Fibroblast of pulmonary artery (primary cell): ENCODE data around the gene MPV17.

Experiments
- DNase-seq: peaks from one replicate; pipeline ENCODE4 v3.0.0-alpha.2; 2010; ENCODE audit warnings: low read depth
- H3K4me3 ChIP-seq: replicated peaks from 2 replicates; pipeline ENCODE4 v1.5.1; 2011; ENCODE audit warnings: low read depth, mild to moderate bottlenecking, control low read depth, low read length, moderate library complexity
- CTCF ChIP-seq: IDR thresholded peaks from 2 replicates; pipeline ENCODE4 v1.5.1; 2011; ENCODE audit warnings: mild to moderate bottlenecking, control low read depth, low read length, inconsistent platforms; ENCODE audit errors: missing control alignments

Gene MPV17

GRCh38 chr2:27309651-27310050 lies 13.2 kb downstream of the MPV17 start:
- DNase-seq = no peak
- no peak overlapping the region for H3K4me3 ChIP-seq
- TF ChIP-seq CTCF = no peak

DNA sequence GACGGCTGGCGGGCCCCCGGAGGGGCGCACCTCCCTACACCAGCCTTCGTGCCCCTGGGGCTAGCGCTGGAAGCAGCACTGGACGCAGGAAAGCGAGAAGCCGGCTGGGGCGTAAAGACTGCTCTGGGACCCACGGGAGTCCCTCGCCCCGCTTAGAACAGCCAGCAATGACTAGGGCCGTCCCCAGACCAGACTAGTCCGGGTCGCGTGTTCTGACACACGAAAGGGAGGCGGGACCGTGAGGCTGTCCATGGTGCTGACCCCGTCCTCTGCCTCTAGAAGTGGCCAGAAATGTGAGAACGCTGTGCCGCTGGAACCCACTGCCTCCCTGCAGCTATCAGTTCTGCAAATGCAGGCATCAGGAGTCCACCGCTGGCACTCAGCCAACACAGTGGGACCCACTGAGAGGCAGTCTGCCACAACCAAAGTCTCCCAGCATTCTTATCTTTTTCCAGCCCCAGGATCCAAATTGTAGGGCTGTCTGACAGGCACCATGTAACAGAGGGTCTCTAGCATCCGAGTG lies 14.5 kb downstream of the MPV17 start, which contains the start of gene UCN:
Gene UCN, minus strand, starts transcription at position 87 of the 523 bp plus-strand sequence. CDS start 550 bp downstream, outside the sequence.
- no peak for TF ChIP-seq CTCF
- no peak within 1 kb of the TSS for H3K4me3 ChIP-seq
- DNase-seq = peak; percentile 55

DNA sequence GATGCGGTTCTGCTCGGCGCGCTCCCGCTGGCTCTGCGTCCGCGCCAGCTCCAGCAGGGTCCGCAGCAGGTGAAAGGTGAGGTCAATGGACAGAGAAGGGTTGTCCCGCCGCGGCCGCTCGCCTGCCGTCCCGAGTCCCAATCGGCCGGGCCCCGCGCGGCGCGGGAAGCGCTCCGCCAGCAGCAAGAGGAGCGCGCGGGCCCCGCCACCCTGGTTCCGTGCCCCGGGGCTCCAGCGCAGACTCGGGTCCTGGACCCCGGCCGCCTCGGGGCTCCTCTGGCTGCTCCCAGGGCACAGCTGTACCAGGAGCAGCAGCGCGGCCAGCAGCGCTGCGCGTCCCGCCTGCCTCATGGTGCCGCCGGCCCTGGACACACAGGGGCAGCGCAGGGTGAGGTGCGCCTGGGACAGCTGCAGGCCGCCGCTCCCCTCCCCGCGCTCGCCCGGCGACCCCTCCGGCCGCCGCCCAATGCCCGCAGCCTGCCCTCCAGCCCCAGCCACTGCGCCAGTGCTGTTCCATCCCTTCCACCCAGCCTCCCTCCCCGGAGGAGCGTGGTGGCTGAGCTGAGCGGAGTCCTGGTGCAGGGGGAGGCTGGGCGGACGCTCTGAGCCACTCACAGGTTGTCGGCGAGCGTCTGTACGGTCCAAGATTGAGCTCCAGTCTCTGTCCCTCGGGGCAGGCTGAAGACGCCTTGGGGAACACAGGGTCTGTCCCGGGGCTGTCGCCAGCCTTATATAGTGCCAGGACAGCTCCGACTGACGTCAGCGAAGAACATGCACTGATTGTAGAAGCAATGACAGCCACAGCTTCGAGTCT lies 15.1 kb downstream of the MPV17 start:
- no peak for DNase-seq
- TF ChIP-seq CTCF = no peak
- no peak overlapping the region for H3K4me3 ChIP-seq

DNA sequence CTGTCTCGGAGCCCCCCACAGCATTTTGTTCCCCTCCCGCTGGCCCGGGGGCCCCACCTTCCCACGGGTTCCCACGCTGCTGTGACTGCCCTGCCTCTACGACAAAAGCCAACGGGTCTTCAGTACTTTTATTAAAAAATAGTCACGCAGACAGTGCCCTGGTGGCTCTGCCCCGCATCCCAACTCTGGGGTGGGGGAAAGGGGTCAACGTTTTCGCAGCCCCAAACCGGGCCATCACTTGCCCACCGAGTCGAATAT lies 15.7 kb downstream of the MPV17 start:
- H3K4me3 ChIP-seq = no peak overlapping the region
- DNase-seq = no peak
- no peak for TF ChIP-seq CTCF

GRCh38 chr2:27306573-27307286 lies 16.2 kb downstream of the MPV17 start:
- no peak for TF ChIP-seq CTCF
- DNase-seq = no peak
- H3K4me3 ChIP-seq = no peak overlapping the region

DNA sequence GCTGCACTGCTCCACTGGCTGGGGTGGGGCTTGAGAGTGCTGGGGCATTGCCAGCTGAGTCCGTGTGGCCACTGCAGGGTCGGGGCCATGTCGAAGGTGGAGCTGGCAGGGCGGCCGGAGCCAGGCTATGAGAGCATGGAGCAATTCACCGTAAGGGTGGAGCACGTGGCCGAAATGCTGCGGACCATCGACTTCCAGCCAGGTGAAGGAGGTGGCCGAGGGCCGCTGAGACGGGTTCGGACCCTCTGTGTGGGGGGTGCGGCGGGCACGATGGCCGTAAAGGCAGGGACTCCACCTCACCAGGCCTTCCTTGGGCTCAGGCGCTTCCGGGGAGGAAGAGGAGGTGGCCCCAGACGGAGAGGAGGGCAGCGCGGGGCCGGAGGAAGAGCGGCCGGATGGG lies 16.8 kb downstream of the MPV17 start:
- TF ChIP-seq CTCF = no peak
- DNase-seq = no peak
- H3K4me3 ChIP-seq = no peak overlapping the region

DNA sequence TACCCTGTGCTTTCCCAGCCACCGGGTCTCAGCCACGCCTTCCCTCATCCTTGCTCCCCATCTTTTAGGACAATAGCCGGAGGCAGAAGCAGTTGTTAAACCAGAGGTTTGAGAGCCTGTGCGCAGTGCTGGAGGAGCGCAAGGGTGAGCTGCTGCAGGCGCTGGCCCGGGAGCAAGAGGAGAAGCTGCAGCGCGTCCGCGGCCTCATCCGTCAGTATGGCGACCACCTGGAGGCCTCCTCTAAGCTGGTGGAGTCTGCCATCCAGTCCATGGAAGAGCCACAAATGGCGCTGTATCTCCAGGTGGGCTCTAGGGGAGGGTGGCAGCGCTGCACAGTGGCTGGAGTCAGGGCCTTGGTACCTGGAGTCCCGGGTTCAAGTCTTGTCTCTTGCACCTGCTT lies 17.4 kb downstream of the MPV17 start:
- no peak for DNase-seq
- TF ChIP-seq CTCF = no peak
- H3K4me3 ChIP-seq = no peak overlapping the region
